Neural progenitor cell (in vitro differentiated cells): ENCODE results near the gene CDA.

Experiments
- EZH2 ChIP-seq: fragments of 200-600 bp; sonication (generic); IDR thresholded peaks from 2 replicates; pipeline ENCODE4 v1.6.1; 2017; ENCODE audit warnings: antibody characterized with exemption, mild to moderate bottlenecking, moderate library complexity
- TF ChIP-seq, protein P1 (sequence below): fragments of 200-600 bp; sonication (generic); IDR thresholded peaks from 2 replicates; pipeline ENCODE4 v1.5.1; 2017; ENCODE audit warnings: antibody characterized with exemption, mild to moderate bottlenecking

DNA sequence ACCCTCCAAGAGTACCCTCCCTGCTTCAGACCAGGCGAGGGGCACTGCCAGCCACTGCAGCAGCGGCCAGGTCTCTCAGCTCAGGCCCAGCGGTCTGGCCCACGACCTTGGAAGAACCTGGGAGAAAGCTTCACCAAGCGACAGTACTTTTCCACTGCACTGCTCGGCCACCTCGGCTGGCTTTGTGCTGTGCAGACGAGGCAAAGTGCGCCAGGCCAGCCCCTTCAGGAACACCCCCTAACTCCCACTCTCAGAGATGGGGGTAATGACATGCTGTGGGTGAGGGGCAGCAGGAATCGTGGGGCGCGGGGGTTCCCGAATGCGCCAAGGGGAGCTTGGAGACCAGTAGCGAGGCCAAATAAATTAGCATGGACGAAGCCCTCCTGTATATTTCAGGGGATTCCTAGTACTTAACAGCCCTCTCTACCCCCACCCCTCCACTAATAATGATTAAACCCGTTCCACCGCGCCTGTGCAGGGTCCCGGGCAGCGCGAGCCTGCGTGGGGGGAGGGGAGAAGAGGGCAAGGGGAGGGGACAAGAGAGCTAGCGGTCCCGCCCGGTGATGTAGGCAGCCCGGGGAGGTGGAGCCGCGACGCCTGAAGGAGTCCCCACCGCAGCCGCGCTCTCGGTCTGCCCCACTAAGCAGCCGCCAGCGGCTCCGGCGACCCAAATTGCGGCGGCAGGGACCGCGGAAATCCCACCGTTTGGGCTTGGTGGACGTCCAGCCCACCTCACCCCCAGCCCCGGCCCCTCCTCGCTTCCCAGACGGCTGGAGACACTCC, 36.8 kb upstream of the CDA start, which contains the start of gene FAM43B:
- TF ChIP-seq, protein P1, sequence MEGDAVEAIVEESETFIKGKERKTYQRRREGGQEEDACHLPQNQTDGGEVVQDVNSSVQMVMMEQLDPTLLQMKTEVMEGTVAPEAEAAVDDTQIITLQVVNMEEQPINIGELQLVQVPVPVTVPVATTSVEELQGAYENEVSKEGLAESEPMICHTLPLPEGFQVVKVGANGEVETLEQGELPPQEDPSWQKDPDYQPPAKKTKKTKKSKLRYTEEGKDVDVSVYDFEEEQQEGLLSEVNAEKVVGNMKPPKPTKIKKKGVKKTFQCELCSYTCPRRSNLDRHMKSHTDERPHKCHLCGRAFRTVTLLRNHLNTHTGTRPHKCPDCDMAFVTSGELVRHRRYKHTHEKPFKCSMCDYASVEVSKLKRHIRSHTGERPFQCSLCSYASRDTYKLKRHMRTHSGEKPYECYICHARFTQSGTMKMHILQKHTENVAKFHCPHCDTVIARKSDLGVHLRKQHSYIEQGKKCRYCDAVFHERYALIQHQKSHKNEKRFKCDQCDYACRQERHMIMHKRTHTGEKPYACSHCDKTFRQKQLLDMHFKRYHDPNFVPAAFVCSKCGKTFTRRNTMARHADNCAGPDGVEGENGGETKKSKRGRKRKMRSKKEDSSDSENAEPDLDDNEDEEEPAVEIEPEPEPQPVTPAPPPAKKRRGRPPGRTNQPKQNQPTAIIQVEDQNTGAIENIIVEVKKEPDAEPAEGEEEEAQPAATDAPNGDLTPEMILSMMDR, result no peak
- no peak for TF ChIP-seq EZH2
